Measurements from ENCODE around the gene PCDHA12.
"Not testable (repeated sequence)": the region's sequence is repeated elsewhere in the genome, so short reads cannot be mapped to it uniquely, and the experiment has no call there.

DNA sequence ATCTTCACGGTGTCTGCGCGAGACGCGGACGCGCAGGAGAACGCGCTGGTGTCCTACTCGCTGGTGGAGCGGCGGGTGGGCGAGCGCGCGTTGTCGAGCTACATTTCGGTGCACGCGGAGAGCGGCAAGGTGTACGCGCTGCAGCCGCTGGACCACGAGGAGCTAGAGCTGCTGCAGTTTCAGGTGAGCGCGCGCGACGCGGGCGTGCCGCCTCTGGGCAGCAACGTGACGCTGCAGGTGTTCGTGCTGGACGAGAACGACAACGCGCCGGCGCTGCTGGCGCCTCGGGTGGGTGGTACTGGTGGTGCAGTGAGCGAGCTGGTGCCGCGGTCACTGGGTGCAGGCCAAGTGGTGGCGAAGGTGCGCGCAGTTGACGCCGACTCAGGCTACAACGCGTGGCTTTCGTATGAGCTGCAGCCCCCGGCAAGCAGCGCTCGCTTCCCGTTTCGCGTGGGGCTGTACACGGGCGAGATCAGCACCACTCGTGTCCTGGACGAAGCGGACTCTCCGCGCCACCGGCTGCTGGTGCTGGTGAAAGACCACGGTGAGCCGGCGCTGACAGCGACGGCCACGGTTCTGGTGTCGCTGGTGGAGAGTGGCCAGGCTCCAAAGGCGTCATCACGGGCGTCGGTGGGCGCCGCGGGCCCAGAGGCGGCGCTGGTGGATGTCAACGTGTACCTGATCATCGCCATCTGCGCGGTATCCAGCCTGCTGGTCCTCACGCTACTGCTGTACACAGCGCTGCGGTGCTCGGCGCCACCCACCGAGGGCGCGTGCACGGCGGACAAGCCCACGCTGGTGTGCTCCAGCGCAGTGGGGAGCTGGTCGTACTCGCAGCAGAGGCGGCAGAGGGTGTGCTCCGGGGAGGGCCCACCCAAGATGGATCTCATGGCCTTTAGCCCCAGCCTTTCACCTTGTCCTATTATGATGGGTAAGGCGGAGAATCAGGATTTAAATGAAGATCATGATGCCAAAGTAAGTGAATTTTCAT, 45.3 kb upstream of the PCDHA12 start:
- TF ChIP-seq, protein P1, sequence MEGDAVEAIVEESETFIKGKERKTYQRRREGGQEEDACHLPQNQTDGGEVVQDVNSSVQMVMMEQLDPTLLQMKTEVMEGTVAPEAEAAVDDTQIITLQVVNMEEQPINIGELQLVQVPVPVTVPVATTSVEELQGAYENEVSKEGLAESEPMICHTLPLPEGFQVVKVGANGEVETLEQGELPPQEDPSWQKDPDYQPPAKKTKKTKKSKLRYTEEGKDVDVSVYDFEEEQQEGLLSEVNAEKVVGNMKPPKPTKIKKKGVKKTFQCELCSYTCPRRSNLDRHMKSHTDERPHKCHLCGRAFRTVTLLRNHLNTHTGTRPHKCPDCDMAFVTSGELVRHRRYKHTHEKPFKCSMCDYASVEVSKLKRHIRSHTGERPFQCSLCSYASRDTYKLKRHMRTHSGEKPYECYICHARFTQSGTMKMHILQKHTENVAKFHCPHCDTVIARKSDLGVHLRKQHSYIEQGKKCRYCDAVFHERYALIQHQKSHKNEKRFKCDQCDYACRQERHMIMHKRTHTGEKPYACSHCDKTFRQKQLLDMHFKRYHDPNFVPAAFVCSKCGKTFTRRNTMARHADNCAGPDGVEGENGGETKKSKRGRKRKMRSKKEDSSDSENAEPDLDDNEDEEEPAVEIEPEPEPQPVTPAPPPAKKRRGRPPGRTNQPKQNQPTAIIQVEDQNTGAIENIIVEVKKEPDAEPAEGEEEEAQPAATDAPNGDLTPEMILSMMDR (IDR thresholded peaks at IDR 0.05) = not testable (repeated sequence)
- not testable (repeated sequence) for TF ChIP-seq EZH2, EZH2phosphoT487 (IDR thresholded peaks at IDR 0.05)

All from neural progenitor cell (in vitro differentiated cells).